HG03066 (cell line): ENCODE measurements around the gene PDZRN3.

ENCODE experiments used
- ATAC-seq: cut with Tn5 transposase; IDR thresholded peaks from one replicate; pipeline ENCODE4 v1.9.1; 2021; ENCODE audit warnings: low read depth; ENCODE audit not compliant: unreplicated experiment

Gene PDZRN3

DNA sequence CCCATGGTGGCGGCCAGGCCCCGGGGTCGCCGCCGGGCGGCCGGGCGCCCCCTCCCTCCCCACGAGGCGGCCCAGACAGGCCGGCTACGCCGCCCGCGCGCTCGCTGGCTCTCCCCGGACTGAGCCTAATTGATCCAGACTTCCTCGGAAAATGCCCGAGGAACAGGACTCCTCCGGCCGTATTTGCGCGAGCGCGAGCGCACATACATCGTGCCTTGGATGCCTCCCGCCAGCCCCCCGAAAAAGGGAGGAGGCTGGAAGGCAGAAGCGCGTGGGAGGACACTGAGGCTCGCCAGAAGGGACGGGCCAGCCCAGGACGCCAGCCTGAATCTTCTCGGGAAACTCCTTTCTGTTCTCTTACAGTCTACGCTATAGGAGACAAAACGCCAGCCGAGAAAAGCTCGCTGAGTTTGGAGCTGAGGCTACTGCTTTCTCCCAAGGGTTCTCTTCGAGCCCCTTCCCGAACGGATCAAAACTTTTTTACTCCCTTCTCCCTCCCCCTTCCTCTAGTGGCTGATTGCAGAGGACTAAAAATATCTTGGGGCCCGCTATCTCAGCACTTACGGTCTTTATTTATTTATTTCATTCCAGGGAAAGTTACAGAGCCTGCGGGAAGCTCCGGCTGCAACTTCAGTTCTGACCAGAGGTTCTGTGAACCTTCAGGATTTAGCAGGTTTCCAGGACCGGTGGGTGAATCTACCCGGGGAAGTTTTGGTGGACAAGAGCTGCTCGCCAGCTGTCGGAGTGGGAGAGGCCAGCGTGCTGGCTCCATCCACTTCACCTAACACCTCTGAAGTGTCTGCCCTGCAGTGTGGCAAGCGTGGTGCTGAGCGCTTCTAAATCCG is at the start of gene PDZRN3:
PDZRN3 (minus strand) TSS at position 121 of the 845 bp plus-strand sequence.
- no peak for ATAC-seq

DNA sequence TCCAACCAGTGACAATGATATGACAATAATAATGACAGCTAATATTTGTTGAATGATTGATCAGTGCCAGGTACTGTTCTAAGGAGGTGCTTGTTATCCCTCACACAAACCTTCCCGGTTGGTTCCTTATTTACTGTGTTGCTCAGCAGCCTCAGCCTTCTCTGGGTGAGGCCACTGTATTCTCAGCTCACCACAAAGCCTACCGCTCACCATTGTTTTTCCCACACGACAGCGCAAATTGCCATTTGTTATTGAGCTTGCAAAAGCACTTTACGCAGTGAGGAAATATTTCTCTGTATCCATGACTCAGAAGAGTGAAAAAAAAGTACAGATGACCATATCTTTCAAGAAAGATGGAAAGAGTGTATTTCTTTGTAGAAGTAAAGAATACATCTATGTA is 49.5 kb upstream of the PDZRN3 start:
- no peak for ATAC-seq

DNA sequence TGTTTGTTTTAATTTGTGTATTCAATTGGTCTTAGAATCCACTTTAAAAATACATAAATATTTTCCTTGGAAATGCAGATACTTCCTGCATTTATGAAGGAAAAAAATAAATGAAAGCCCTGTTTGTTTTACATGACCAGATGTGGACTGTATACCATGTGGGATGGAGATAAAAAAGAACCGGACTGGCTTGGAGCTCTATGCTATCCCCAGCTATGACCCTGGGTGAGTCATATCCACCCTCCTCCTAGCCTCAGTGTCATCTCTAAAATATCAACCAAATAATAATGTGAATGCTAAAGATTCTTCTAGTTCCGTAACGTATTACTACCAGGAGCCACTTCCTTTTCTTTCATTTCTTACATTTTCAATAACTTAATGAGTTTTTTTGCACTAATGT is 44.5 kb upstream of the PDZRN3 start:
- ATAC-seq = no peak

DNA sequence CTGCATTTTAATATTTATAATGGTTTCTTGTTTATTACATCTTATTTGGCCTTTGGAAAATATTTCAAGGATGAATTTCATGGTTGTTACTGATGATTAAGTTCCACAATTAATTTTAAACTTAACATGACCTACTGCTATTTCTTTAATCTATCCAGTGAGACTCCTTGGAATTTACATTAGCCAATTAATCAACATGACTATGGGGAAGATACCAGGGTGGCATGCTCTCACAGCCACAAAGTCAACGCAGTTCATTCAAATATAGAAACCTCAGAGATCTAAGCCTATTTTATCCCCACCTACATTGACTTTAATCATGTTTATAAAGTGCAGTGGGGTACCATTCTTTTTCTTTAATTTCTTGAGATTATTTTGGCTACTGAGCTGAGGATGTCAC is 43.6 kb upstream of the PDZRN3 start:
- no peak for ATAC-seq

DNA sequence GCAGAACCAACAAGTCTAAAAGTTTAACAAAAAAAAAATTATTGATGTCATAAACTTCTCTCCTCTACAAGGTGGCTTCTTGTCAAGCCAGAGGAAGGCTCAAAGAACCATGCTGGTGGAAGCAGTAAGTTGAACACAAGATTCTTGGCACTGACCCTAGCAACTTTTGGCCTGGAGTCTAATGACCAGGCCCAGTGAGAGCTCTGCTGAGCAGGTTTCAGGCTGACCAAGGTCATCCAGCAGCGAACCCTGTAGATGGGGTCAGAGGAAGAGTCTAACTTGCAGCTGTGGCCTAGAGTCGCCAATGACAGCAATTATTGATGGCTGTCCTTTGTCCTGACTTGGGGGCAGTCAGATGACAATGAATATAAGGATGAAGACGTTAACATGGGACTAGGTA is 43.1 kb upstream of the PDZRN3 start:
- no peak for ATAC-seq

DNA sequence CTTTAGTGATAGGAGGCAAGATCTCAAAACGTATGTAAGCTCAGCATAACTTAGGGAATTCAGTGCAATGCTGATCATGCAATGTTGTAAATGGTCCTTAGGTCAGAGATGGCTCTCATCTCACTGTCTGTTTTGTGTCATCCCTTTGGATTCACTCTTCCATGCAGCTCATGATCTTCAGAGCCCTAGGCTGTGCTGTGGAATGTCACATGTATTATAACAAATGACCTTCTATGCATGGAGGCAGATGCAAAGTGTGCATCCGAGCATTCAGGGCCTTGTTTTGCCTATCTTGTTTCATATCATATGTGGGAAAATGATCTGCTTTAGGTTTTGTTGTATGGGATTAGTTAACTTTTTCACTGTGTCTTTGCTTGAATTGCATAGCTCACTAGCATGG is 40.5 kb upstream of the PDZRN3 start:
- ATAC-seq = no peak

DNA sequence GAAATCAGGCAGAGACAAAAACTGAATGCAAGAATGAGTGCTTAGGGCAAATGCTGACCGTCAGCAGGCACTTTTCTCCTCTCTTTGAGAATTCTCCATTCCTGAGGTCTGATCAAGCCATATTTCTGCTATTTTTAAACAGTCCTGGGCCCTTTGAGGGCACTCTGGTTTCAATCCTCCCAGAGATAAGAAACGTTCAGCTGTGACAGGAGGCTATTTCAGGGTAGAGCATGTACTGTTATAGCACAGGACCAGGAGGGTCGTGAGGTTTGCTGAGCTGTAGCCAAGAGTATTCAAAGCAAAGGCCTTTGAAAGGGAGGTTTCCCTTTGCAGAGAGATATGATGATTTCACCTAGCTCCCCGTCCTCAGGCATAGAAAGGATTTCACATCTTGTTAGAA is 39.6 kb upstream of the PDZRN3 start:
- no peak for ATAC-seq

DNA sequence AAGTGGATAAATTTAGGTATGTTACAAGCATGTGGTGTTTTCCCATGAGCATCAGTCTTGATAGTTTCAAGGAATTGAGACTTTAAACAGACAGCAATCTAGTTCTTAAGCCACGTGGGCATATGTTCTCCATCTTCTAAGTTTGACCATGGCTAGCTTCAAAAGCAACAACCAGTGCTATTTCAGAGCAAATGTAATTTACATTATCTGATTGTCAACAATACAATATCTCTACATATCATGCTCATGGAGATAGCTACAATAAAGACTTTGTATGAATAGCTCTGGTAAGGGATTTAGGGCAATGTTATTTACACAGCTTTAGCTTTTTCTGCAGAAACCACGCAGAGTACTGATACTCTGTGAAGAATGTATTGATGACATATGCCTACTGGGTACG is 38.8 kb upstream of the PDZRN3 start:
- ATAC-seq = no peak

DNA sequence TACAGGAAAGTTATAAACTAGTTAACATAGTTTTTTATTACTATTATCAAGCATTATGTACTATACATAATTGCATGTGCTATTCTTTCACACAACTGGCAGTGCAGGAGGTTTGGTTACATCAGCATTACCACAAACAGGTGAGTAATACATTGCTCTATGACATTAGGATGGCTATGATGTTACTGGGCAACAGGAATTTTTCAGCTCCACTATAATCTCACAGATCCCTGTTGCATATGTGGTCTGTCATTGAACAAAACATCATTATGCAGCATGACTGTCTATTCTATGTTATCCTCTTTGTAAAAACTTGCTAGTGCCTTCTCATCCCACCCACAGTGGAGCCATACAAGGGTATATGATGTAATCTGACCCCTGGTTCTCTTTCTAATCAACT is 36.5 kb upstream of the PDZRN3 start:
- ATAC-seq = no peak

DNA sequence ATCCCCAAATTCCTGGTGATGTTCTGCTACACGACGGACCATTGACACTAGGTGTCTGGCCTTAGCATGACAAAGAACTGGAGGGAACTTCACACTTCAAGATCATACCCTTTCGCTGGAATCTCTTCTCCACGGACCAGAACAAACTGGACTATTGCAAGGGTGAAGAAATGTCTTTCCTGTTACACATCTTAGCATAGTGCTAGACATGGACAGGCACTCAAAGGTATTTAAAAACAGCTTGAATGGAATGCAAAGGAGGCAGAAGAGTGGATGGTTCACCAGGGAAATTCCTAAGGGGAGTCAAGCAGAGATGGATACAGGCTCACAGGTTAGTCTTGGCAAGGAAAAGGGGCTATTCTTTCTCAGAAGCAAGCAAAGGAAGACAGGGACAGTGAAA is 33.5 kb upstream of the PDZRN3 start:
- ATAC-seq = no peak

DNA sequence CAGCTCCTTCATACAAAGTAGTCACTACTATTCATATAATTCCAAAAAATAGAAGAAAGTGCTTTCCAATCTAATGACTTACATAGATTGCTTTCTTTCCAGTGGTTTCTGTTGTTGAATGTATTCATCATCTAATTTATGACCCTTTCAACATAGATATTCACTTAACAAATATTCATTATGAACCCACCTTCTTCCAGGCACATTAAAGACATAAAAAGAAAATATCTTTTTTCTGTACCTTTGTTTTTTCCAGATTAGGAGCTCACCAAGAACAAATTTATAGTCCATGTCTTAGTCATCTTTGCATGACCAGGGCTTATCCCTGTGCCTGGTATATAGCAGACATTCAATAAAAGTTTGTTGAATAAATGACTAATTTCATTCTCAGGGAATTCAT is 32.4 kb upstream of the PDZRN3 start:
- no peak for ATAC-seq

DNA sequence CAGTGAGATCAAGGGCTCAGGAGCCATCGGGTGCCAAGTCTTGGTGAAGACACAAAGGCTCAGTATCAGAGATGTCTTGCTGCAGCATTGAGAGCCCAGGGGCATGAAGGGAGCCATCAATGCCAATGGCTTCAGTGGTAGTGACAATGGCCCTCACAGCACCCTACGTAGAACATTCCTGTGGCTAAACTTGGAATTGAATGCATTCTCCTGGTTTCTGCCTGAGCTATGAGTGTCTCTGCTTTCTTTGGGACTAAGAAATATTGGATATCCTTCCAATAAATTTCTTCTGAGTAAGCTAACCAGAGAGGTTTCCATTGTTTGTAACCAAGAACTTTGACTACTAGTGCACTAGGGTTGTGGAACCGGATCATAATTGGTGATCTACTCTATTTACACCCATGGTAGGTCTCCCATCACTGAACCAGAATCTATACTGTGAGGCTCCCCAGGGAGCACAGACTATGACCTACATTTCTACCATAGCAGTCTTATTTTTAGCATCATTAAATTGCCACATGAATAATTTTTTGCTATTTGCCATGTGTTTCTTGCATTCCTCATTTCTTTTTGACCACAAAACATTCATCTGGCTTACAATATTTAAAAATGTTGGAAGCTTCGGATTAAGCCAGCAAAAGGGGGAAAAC is 31.6 kb upstream of the PDZRN3 start:
- no peak for ATAC-seq

DNA sequence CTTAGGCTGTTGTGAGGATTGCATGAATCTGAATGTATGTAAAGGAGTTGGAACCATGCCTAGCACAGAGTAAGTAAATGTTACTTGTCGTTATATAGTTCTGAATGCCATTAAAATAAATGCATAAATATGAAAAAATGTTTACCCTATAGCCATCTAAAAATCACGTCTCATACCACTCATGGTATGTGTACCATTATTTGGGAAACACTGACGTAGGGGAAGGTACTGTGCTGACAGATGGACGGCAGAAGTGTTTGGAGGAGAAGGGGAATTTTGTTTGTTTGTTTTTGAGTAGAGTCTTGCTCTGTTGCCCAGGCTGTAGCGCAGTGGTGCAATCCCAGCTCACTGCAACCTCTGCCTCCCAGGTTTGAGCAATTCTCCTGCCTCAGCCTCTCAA is 30.5 kb upstream of the PDZRN3 start:
- no peak for ATAC-seq

DNA sequence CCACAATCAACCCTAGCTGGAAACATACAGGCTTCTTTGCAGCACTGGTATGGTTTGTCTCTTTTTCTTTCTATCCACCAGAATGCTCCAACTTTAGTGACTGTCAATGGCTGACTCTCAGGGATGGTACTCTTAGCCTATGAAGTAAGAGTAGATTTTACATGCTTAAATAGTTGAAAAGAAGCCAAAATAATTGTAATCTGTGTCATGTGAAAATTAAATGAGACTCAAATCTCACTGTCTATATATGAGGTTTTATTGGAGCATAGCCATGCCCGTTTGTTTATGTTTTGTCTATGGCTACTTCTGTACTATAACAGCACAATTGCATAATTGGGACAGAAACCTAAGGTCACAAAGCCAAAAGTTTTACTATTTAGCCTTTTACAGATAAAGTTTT is 29.1 kb upstream of the PDZRN3 start:
- no peak for ATAC-seq

DNA sequence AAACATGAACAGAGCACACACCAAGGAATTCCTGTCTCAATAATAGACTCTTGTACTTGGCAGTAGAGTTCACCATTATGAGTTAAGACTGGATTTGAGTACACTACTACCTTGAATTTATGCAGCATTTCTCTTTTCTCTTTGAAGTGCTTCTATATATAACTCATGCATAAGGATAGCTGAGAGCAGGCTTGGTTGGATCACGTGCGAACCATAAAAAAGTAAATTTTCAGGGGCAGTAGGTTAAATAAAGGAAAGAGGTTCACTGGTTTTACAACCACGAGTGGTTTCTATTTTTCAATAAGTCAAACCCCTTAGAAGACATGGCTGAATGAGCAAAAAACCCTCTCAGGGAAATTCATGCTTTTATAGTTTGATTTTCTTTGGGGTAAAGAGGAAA is 28.6 kb upstream of the PDZRN3 start:
- no peak for ATAC-seq

DNA sequence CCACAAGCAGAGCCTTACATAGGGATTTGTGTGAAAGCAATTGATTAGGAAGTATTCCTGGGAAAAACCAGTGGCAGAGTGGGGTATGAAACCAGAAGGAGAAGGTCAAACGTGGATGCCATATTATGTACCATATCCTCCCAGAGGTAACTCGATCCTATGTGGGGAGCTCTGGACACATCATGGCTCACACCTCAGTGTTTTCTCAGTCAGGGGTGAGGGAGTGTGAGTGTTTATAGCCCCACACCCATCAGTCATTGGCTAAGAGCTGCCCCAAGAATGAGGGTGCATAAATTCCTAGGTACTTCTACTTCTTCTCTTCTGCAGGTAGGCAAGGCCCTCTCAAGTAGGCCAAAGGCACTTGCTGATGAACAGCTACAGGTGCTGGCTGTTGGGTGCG is 28.2 kb upstream of the PDZRN3 start:
- no peak for ATAC-seq

DNA sequence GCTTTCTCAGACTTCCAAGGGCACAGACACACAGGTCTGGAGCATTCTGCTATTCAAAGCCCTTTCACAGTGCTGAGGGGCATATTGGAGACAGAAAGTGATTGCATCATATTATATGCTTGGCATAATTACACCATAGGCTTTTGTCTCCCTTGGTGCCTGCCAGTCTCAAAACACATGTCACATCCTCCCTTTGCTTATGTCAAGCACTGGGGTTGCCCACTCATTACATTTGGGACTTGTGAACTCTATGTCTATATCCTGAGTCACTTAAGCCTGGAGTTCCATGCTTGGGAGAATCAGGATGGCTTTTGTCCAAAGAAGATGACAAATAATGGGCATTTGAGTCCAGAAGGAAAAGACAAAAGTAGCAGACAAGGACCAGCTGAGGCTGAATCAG is 12.3 kb upstream of the PDZRN3 start:
- no peak for ATAC-seq

DNA sequence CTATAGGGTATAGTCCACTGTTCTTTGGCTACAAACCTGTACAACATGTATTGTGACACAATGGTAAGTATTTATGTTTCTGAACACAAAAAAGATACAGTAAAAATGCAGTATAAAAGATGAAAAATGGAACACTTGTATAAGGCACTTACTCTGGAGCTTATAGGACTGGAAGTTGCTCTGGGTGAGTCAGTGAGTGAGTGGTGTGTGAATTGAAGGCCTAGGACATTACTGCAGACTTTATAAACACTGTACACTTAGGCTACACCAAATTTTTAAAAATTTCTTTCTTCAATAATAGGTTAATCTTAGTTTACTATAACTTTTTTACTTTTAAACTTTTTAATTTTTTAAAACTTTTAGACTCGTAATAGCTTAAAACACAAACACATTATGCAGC is 10.5 kb upstream of the PDZRN3 start:
- no peak for ATAC-seq

DNA sequence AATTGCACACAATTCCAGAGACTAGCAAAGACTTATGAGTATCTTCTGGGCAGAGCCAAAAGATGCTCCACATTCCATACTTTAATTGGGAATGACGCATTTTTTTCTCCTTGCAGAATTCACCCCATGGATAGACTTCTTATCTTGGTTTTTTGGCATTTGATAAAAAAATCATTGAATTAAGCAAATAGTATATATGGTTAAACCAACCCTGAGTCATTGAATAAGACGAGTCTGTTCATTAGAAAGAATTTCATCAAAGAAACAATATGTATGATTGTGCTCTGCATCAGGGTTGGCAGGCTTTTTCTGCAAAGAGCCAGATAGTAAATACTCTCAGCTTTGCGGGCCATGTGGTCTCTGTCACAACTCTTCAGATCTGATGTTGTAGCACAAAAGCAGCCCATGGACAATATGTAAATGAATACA is 9.2 kb upstream of the PDZRN3 start:
- ATAC-seq = no peak

DNA sequence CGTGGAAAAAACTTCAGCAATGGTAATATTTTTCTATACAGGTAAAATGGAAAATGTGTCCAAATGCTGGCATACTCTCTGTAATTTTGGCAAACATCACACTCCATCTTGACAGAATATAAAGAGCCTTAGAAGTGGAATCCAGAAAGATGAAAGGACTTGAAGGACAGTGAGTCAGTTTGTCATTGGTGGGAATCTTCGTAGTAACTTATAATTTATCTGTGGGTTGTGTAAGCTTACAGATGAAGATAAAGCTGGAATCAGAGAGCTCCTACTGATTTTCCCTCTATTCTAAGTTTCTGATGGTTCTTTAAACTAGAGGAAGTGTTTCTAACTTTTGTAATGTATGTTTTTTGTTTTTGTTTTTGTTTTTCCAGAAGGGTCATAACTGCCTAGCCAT is 8.7 kb upstream of the PDZRN3 start:
- ATAC-seq = no peak

DNA sequence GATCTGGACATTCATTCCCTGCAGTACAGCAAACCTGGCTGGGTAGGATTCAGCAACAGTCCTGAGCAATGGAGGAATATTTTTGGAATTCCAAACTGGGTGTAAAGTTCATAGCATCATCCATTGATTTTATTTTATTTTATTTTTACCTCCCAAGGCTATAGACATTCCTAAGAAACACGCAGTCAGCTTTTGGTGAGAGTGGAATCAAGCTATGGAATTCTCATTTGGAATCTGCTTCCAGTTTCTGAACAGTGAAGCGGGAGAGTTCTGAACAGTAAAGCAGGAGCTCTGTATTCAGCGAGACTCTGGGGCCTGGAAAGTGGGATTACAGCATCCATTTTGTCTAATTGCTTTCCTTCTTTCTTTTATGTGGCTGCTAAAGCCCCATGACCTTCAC is 1.4 kb upstream of the PDZRN3 start:
- no peak for ATAC-seq
